GM23248 (cell line): ENCODE results near the gene U2AF1L4. TPM values are rescaled to one million over a fixed set of nuclear protein-coding genes. Genes with fewer than 3 reads are reported as not detected.

ENCODE experiments used
- DNase-seq: peaks from one replicate; pipeline ENCODE4 v3.0.0-alpha.2; 2015
- H2AFZ ChIP-seq: fragments of 200-600 bp; sonication (generic); 2 replicates; pipeline ENCODE4 v1.6.1; 2016; ENCODE audit warnings: antibody characterized with exemption
- H3F3A ChIP-seq: fragments of 200-600 bp; sonication (generic); 2 replicates; pipeline ENCODE4 v1.6.1; 2016; ENCODE audit warnings: mild to moderate bottlenecking, antibody characterized with exemption, mixed run types; ENCODE audit not compliant: insufficient read depth
- H3K27ac ChIP-seq: fragments of 200-600 bp; sonication (generic); 2 replicates; pipeline ENCODE4 v1.5.1; 2016; ENCODE audit warnings: mild to moderate bottlenecking
- H3K27me3 ChIP-seq: fragments of 200-600 bp; sonication (generic); replicated peaks from 2 replicates; pipeline ENCODE4 v1.6.1; 2016; ENCODE audit warnings: mild to moderate bottlenecking; ENCODE audit not compliant: insufficient read depth
- H3K36me3 ChIP-seq: fragments of 200-600 bp; sonication (generic); 2 replicates; pipeline ENCODE4 v1.6.1; 2016; ENCODE audit warnings: low read depth, mild to moderate bottlenecking
- H3K4me1 ChIP-seq: fragments of 200-600 bp; sonication (generic); 2 replicates; pipeline ENCODE4 v1.6.1; 2016; ENCODE audit warnings: mild to moderate bottlenecking; ENCODE audit not compliant: insufficient read depth
- H3K4me2 ChIP-seq: fragments of 200-600 bp; sonication (generic); one replicate; pipeline ENCODE4 v1.6.1; 2016; ENCODE audit warnings: mild to moderate bottlenecking; ENCODE audit not compliant: unreplicated experiment
- H3K4me3 ChIP-seq: fragments of 200-600 bp; sonication (generic); 2 replicates; pipeline ENCODE4 v1.5.1; 2016; ENCODE audit warnings: mild to moderate bottlenecking
- H3K79me2 ChIP-seq: fragments of 200-600 bp; sonication (generic); 2 replicates; pipeline ENCODE4 v1.6.1; 2016; ENCODE audit warnings: mild to moderate bottlenecking; ENCODE audit not compliant: insufficient read depth
- H3K9ac ChIP-seq: fragments of 200-600 bp; sonication (generic); 2 replicates; pipeline ENCODE4 v1.6.1; 2016; ENCODE audit warnings: mild to moderate bottlenecking
- H3K9me2 ChIP-seq: fragments of 200-600 bp; sonication (generic); 2 replicates; pipeline ENCODE4 v1.6.1; 2016; ENCODE audit warnings: mixed run types, mild to moderate bottlenecking, moderate library complexity; ENCODE audit not compliant: insufficient read depth
- H3K9me3 ChIP-seq: fragments of 200-600 bp; sonication (generic); one replicate; pipeline ENCODE4 v1.6.1; 2017; ENCODE audit warnings: low read depth
- H4K20me1 ChIP-seq: fragments of 200-600 bp; sonication (generic); 2 replicates; pipeline ENCODE4 v1.6.0; 2016; ENCODE audit not compliant: insufficient read depth
- EZH2 ChIP-seq: fragments of 200-600 bp; sonication (generic); IDR thresholded peaks from 2 replicates; pipeline ENCODE4 v1.6.1; 2018; ENCODE audit warnings: antibody characterized with exemption, mild to moderate bottlenecking; ENCODE audit not compliant: insufficient read depth, poor library complexity, severe bottlenecking
- EZH2phosphoT487 ChIP-seq: fragments of 200-600 bp; sonication (generic); IDR thresholded peaks from 2 replicates; pipeline ENCODE4 v1.6.1; 2018; ENCODE audit warnings: antibody characterized with exemption, moderate library complexity, mild to moderate bottlenecking, low read depth; ENCODE audit not compliant: insufficient read depth
- WGBS, 2 experiments: methylation state at CpG; one replicate each; pipeline ENCODE4 v1.1.6; 2015 to 2017; ENCODE audit warnings: low lambda C conversion rate in 2 of 2, low coverage in 1 of 2; ENCODE audit errors: missing lambda C conversion rate in 2 of 2; 5-methylcytosine and 5-hydroxymethylcytosine counted together
- in situ Hi-C: fragments of 300-500 bp; cut with MboI; formaldehyde crosslinking; loops from 2 replicates; pipeline ENCODE4 v1.15.0; 2020
- polyA plus RNA-seq: library from polyadenylated mRNA; unstranded; fragments of >200 nt; fragmentation: Nextera tagmentation; extraction: Ambion mirVana; gene quantifications from 2 replicates; pipeline ENCODE4 v1.2.1, GENCODE V29; 2016
- total RNA-seq: library from RNA; depleted of rRNA; stranded (reverse); fragments of >200 nt; shearing (Covaris generic); gene quantifications from 2 replicates; pipeline ENCODE4 v1.2.3, GENCODE V29; 2014

U2AF1L4 gene
- total and polyA plus RNA-seq, 2 experiments from 2014 or later = 18.8 to 25.3 TPM

- in situ Hi-C loops = no loop called here
- peak; percentile 91 for DNase-seq
- Histone ChIP-seq H3K4me2 (peak overlapping the region; percentile 91), H3K9me2 (no peaks in the 10 kb centered on the region), H4K20me1 (no peaks in the 10 kb centered on the region), H3F3A (peaks cover 3% of the 10 kb centered on the region; the same call in 1 of the 2 replicates), H3K27ac (peak overlapping the region; percentile 97), H3K4me1 (peaks cover 21% of the 10 kb centered on the region), H3K9ac (peak overlapping the region; percentile 86), H2AFZ (peak overlapping the region; percentile 42), H3K27me3 (no peaks in the 10 kb centered on the region), H3K4me3 (peak overlapping the region; percentile 84), H3K9me3 (no peaks in the 10 kb centered on the region), H3K36me3 (peaks cover 2% of the 10 kb centered on the region; the same call in 1 of the 2 replicates), H3K79me2 (peaks cover 27% of the 10 kb centered on the region)
- WGBS, 2 experiments = 2 to 4% methylated on average over 27 to 55 of the region's 74 CpGs
- TF ChIP-seq EZH2phosphoT487 = no peak
- TF ChIP-seq EZH2 = no peak
Observed at GRCh38 chr19:35755550-35756376, 10.5 kb upstream of the U2AF1L4 start.

GRCh38 chr19:35755131-35755549, 9.9 kb upstream of the U2AF1L4 start:
- TF ChIP-seq EZH2phosphoT487 = no peak
- Histone ChIP-seq H3K27me3 (no peaks in the 10 kb centered on the region), H3K9me2 (no peaks in the 10 kb centered on the region), H3K9me3 (no peaks in the 10 kb centered on the region), H3K79me2 (peaks cover 27% of the 10 kb centered on the region), H3K4me3 (peak overlapping the region; percentile 84), H3F3A (peaks cover 3% of the 10 kb centered on the region; the same call in 1 of the 2 replicates), H3K9ac (peak overlapping the region; percentile 86), H3K4me1 (peaks cover 21% of the 10 kb centered on the region), H2AFZ (peak overlapping the region; percentile 42; the same call in 1 of the 2 replicates), H4K20me1 (no peaks in the 10 kb centered on the region), H3K4me2 (peak overlapping the region; percentile 91), H3K27ac (peak overlapping the region; percentile 97), H3K36me3 (no peaks in the 10 kb centered on the region)
- DNase-seq = no peak
- in situ Hi-C loops = no loop called here
- 26 to 37% methylated on average over 10 to 17 of the region's 17 CpGs for WGBS, 2 experiments

GRCh38 chr19:35754370-35755130, 9.3 kb upstream of the U2AF1L4 start:
- no peaks in the 10 kb centered on the region for H4K20me1 ChIP-seq
- no peaks in the 10 kb centered on the region for H3K27me3 ChIP-seq
- DNase-seq = no peak
- WGBS, 2 experiments = 69 to 70% methylated on average over 11 to 13 of the region's 13 CpGs
- H3K4me1 ChIP-seq = peaks cover 24% of the 10 kb centered on the region
- TF ChIP-seq EZH2phosphoT487 = no peak
- no peak for TF ChIP-seq EZH2
- H3K9ac ChIP-seq = peak overlapping the region; percentile 86
- peak overlapping the region; percentile 97 for H3K27ac ChIP-seq
- peaks cover 3% of the 10 kb centered on the region; the same call in 1 of the 2 replicates for H3F3A ChIP-seq
- H3K4me3 ChIP-seq = no peak overlapping the region
- no peaks in the 10 kb centered on the region for H3K36me3 ChIP-seq
- H3K4me2 ChIP-seq = no peak overlapping the region
- peaks cover 27% of the 10 kb centered on the region for H3K79me2 ChIP-seq
- in situ Hi-C loops = no loop called here
- H3K9me2 ChIP-seq = no peaks in the 10 kb centered on the region
- H3K9me3 ChIP-seq = no peaks in the 10 kb centered on the region
- H2AFZ ChIP-seq = no peak overlapping the region

- 86% methylated on average over 20 of the region's 20 CpGs for WGBS, 2 experiments
- H3K4me3 ChIP-seq = no peak overlapping the region
- H2AFZ ChIP-seq = no peak overlapping the region
- in situ Hi-C loops = no loop called here
- H3K27me3 ChIP-seq = no peaks in the 10 kb centered on the region
- H3K4me1 ChIP-seq = peaks cover 25% of the 10 kb centered on the region
- H3K27ac ChIP-seq = no peak overlapping the region
- peaks cover 3% of the 10 kb centered on the region; the same call in 1 of the 2 replicates for H3F3A ChIP-seq
- H3K36me3 ChIP-seq = no peaks in the 10 kb centered on the region
- DNase-seq = no peak
- TF ChIP-seq EZH2phosphoT487 = no peak
- TF ChIP-seq EZH2 = no peak
- no peaks in the 10 kb centered on the region for H3K9me3 ChIP-seq
- H4K20me1 ChIP-seq = no peaks in the 10 kb centered on the region
- H3K4me2 ChIP-seq = no peak overlapping the region
- no peaks in the 10 kb centered on the region for H3K9me2 ChIP-seq
- H3K9ac ChIP-seq = no peak overlapping the region
- H3K79me2 ChIP-seq = peaks cover 27% of the 10 kb centered on the region
Observed at GRCh38 chr19:35753634-35754369, 8.6 kb upstream of the U2AF1L4 start.
